HG02571 (cell line): Measurements from ENCODE around the gene LY6G5B.

Source experiments
- ATAC-seq: cut with Tn5 transposase; IDR thresholded peaks from one replicate; pipeline ENCODE4 v1.9.1; 2021; ENCODE audit warnings: mild to moderate bottlenecking, moderate library complexity; ENCODE audit not compliant: unreplicated experiment

Gene LY6G5B

GRCh38 chr6:31713991-31714684, 44.4 kb downstream of the LY6G5B start:
- ATAC-seq: no peak

- ATAC-seq: no peak
Measured at GRCh38 chr6:31715022-31715958, 45.5 kb downstream of the LY6G5B start, which contains the start of gene LY6G6D. Gene LY6G6D, plus strand, starts transcription at chr6:31715348. Its CDS starts 8 bp downstream, at chr6:31715356.

DNA sequence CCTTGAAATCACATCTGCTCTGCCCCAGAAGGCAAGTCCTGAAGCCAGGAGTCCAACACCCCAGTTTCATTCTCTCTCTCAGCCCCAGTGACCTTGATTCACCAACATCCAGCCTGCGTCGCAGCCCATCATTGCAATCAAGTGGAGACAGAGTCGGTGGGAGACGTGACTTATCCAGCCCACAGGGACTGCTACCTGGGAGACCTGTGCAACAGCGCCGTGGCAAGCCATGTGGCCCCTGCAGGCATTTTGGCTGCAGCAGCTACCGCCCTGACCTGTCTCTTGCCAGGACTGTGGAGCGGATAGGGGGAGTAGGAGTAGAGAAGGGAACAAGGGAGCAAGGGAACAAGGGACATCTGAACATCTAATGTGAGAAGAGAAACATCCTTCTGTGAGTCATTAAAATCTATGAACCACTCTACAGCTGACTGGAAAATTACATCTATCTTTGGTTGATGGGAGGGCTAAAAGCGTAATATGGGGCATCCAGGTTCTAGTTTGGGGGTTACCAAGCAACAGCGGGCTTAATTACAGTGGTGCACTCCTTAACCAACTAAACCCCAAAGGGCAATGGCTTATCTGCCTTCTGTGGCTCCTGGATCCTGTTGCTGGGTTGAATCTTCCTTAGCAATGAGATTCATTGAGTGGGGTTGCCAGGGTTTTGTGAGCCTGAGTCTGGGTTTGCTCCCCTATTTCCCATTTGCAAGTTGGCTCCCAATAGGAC, 47.9 kb downstream of the LY6G5B start:
- ATAC-seq: no peak

GRCh38 chr6:31718265-31718664, 48.5 kb downstream of the LY6G5B start:
- ATAC-seq: no peak

GRCh38 chr6:31719001-31719400, 49.2 kb downstream of the LY6G5B start:
- no peak for ATAC-seq

- ATAC-seq: no peak
Measured at GRCh38 chr6:31720196-31720770, 50.5 kb downstream of the LY6G5B start.

DNA sequence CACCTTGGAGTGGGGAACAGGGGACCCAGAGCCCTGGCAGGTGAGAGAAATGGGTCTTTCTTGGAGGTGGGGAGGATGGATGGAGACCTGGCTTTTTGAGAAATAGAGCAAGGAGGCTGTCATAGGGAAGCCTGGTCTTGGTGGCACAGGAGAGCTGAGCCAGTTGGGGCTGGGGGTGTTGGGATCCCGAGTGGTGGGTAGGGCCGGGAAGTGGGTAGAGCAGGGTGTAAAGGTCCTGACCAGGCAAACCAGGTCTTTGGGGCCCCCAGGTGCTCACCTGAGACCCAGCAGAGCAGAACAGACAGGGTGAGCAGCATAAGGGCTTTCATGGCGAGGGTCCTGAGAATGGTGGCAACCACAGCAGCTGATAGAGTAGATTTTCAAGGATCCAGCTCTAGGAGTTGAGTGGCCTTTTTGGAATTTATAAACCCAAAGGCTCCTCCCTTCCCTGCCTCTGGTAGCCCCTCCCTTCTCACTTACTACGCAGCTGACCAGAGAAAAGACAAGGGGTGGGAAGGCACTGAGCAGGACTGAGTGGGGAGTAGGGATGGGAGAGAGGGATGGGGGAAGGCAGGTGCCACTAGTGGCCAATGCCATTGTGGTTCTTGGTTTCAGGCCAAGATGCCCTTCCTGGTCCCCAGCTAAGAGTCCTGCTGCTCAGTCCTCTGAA, 51.7 kb downstream of the LY6G5B start, which contains the start of gene LY6G6C:
TSS of gene LY6G6C (minus strand) at position 396 of the 670 bp plus-strand sequence. CDS start at position 329, 67 bp downstream.
- ATAC-seq: no peak

DNA sequence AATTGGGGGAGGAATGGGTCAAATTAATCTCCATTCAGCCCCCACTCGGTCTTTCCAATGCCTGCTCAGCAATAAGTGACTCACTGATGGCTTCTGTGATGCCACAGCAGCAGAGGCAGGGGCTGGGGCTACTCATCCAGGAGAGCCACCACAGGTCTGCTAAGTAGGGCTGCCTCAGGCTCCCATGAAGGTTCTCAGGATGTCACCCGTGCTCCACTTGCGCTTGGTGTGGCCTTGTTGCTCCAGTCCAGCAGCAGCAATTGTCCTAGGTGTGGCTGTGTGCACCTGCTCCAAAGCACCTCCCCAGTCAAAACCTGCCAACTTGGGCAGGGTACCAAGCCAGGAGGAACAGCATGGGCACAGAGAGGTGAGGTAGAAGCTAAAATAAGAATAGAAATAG, 52.4 kb downstream of the LY6G5B start:
- no peak for ATAC-seq
